ENCODE data around the gene SPDYC. TPM values are rescaled to one million over a fixed set of nuclear protein-coding genes. Genes with fewer than 3 reads are reported as not detected.

The SPDYC gene, protein sequence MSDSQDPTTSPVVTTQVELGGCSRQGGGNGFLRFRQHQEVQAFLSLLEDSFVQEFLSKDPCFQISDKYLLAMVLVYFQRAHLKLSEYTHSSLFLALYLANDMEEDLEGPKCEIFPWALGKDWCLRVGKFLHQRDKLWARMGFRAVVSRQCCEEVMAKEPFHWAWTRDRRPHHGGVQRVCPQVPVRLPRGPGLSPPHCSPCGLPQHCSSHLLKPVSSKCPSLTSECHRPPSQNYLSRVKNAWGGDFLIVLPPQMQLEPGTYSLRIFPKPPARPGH
- not detected for total RNA-seq

DNA sequence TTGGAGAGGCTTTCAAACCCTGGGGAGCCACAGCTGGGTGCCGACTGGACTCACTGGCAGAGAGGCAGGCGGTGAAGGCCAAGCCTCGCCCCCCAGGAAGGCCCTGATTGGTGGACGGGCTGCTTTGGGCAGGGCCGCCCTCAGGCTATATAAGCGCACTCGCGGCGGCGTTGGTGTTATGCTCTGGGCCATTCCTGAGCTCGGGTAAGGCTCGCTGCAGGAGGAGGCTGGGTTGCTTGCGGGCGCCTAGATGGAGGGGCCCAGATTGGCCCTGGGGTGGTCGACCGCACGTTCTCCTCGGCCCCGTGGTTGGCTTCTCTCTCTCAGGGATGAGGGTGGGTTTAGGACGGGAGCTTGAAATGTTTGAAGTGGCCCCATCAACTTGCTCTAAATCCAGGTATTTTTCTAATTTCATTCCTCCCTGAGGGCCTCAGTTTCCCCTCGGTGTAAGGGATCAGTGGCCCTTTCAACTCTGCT, at the start of gene SPDYC:
SPDYC (plus strand) TSS at position 176 of the 477 bp plus-strand sequence. CDS start 1,125 bp downstream, outside the sequence.
- DNase-seq, result no peak

DNA sequence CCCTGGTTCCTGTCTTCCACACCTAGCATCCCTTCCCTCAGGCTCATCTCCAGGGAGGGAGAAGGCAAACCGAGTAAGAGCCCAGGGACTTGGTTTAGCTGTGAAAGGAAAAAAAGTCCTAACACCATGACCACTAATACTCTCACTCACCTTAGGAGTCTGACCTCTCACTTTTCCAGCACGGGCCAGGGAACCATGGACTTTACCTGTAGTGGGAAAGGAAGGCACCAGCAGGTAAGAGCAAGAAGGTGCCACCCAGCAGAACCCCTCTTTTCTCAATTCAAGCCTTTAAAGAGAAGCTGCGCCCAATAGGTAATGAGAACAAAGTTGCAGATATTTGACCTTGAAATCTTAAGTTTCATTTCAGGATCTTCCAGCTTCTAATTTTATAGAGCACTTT, 49.2 kb upstream of the SPDYC start:
- no peak for DNase-seq

DNA sequence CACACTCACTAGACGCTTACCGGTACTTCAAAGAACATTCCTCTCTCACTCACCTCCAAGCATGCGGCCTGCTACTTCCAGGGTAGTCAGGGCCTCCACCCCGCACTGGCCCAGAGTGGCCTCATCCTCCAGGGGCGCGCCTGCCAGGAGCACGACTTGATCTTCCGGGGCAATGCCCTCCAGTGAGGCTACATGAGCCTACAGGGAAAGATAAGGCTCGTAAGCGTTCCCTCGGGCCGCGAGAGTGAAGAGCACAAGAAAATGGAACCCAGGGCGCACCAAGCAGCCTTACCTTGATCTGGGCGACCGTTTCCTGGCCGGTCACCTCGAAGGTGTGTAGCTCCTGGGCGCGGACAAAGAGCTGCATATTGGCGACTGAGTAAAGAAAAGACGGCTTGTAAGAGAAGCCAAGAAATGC, 48.6 kb upstream of the SPDYC start:
- no peak for DNase-seq

DNA sequence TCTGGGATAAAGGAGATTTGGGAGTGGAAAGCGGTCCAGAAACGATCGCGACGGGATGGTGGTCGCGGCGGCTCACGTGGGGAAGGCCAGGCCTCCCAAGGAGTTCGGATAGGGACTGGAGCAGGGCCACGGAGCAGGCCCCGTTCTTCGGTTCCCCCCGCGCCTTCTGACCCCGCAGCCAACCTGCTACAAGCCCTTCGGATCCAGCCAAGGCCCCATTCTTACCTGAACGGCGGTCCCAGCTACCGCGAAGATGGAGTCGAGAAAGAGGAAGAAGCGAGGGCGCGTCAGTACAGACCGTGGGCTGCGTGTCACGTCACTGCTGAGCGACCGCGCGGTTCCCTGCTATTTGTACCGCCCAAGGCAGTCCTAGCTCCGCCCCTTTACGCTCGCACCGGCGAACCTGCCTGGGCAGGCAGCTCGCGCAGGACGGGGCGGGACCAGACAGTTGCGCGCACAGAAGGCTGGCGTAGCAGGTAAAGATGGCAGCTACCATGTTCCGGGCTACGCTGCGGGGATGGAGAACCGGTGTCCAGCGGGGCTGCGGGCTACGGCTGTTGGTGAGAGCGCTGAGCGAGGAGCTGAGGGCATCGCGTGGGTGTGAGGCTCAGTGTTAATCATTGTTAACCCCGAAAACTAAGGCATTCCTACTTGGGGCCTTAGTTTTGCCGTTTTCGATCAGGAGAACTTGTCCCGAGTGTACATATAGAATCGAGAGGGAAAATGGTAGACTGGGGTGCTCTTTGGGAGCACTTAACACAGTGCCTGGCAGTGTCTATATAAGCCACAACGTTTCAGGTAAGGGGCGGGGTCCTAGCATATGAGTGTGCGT, 48.0 kb upstream of the SPDYC start, which contains the start of the genes FAU and MRPL49:
FAU (minus strand) TSS at position 270 of the 832 bp plus-strand sequence. CDS start 321 bp downstream, outside the sequence.
MRPL49 (plus strand) TSS at position 457 of the 832 bp plus-strand sequence; CDS start at position 483, 26 bp downstream.
- peak; percentile 95 for DNase-seq

DNA sequence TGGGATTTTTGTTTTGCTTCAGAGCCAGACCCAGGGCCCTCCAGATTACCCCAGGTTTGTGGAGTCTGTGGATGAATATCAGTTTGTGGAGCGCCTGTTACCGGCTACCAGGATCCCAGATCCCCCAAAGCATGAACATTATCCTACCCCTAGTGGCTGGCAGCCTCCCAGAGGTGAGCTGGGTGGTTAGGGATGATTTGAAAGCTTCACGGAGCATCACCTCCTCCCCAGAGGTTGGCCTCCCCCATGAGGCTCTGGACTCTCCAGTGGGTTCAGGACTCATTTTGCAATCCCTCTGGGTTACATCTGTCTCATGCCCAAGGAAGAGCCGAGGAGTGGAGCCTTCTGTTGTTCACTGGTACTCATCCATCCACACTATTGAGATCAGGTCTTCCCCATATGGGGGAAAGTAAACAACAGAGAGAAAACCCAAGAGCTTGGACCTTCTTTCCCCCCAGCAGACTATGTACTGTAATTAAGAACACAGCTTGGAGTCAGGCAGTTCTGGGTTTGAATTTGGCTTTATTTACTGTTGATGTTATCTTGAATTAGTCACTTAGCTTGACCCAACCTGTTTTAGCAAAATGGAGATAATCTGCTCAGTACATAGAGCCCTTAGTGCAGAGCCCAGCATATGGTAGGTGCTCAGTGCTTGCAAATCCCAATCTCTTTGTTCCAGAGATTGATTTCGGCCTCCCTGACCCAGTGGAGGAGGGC, 45.4 kb upstream of the SPDYC start:
- no peak for DNase-seq

DNA sequence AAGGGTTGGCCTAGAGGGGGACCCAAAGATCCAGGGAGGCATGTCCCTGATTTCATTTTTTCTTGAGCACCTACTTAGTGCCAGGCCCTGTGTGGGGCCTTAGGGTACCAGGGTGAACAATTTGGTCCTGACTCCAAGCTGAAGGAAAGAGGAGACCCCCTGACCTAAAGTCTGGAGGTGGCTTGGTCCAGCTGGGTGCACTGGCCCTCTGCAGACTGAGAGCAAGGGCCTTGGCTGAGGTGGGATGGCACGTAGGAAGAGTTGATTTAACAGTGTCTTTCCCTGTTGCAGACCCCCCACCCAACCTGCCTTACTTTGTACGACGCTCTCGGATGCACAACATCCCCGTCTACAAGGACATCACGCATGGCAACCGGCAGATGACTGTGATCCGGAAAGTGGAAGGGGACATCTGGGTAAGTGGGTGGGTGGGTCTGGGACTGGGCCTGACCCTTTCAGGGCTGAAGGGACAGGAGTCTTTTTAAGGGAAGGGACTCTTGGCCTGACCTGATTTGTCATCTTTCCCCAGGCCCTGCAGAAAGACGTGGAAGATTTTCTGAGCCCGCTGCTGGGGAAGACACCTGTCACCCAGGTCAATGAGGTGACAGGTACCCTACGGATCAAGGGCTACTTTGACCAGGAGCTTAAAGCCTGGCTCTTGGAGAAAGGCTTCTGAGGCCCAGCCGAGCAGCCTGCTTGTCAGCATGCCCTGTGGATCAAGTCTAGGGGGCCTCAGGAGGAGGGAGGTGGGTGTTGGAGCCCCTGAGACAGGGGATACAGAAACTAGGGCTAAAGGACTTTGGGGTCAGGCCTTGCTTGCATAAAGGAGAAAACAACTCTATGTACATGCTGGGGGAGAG, 44.6 kb upstream of the SPDYC start:
- no peak for DNase-seq

DNA sequence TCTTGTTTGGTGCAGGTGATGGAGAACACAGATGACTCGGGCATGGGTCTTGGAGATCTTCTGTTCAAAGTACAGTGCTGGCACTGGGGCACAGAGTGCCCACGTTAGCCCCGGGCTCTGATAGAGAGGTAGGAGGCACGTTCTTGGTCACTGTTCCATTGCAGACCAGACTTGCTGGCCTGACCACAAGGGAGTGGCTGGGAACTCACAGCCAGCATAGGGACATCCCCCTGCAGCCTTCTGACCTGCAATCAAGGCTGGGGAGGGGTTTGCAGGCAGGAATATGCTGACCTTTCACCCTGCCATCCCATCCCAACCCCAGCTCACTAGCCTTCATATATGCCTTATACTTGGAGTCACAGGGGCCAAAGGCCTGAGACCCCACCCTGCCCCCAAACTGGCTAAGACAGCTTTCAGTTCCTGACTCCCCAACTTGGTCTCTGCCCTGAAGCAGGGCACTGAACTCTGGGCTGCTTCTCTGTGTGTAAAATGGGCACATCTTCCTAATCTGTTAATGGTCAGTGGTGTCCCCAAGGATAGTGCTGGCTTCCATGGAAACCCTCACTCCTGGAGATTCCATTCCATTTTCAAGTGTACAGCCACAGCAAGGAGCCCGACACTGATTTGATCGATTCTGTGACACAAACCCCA, 43.3 kb upstream of the SPDYC start:
- no peak for DNase-seq

DNA sequence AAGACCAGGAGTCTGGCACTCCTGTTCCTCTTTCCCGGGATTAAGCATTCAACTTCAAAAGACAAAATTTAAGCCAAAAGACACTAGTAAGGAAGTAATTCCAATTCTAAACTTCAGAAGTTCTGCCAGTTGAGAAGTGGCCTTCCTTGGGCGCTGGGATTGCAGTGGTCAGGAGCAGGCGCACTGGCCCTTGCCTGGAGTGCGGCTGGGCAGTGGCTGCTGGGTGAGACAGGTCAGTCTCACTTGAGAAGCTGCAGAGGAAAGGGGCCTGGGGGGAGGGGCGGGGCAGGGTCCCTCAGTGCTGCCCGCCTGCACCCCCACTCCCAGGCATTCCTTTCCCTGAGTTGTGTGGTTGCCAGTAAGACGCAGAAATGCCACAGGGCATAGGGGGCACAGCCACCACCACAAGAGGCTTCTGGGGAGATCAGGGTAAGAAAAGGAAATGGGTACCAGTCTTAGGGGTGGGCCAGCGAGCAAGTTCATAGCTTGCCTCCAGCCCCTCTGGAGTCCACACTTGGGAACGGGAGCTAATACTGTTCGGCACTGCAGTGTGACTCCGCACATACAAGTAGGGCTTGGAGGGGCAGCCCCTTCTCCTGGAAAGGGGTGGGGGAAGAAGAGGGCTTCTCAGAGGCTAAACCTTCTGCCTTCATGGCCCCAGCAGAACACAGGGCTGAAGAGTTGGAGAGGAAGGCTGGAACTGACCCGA, 42.4 kb upstream of the SPDYC start:
- no peak for DNase-seq

DNA sequence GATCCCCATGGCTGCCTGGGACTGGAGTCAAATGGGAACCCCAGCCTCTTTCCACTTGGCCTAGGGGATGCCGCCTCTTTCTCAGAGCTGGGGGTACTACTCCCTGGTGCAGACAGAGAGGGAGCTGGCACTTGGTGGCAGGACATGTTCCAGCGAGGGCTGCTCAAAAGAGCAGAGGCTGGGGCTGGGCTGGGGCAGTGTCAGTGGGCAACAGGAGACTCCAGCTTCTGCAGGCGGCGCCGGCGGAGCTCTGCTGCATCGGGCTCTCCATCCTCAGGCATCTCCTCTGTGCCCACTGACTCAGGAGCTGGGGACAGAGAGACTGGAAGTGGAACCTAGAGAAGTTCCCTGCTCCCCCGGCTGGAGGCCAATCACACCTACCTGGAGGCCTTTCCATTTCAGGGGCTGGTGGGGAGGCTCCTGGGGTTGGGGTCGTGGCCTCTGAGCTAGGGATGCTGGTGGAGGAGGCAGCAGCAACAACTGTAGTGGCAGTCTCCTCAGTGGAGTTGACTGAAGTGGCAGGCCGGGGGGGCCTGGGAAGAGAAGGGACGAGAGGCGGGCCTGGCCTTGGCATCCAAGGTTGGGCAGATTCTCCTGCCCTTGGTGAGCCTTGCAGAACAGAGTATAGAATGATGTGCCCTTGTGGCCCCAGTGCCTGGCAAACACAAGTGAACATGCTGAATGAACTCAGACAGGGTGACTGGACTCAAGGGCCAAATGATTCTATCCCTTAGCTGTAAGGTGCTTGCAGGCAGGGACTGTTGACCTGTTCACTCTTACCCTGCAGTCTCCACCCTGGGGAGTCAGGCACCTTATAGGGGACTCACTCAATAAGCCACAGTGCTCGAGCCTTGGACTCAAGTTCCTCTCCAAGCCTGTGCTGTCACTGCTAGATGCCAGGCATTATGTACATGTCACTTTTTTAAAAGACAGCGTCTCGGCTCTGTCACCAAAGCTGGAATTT, 41.6 kb upstream of the SPDYC start:
- no peak for DNase-seq

DNA sequence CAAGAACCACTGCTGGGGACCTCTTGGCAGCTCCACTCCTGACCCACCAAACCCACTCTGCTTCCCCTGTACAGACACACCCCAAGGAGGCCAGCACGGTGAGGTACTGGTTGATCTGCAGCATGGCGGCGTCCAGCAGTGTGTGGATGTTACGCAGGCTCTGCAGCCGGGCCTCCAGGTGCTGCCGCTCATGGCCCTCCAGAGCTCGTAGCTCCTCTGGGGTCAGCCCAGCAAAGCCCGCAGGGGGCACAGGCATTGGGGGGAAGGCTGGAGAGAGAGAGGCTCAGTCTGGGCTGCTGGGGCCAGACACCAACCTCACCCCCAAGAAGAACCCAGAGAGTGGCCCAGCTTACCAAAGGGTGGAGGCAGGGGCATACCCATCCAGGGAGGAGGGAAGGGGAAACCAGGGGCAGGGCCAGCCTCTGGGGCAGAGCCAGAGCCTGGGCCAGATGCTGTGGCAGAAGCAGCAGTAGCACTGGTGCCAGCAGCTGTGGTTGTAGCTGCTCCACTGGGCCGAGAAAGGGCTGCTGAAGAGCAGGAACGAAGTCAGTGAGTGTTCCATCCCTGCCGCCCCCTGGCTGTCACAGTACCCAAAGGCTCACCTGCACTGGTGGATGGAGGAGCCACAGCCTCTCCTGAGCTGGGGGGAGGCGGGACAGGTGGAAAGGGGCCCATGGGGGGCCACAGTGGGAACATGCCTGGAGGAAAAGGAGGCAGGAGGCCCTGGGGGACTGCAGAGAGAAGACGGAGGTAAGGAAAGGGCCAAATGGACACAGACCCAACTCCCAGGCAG, 40.2 kb upstream of the SPDYC start:
- DNase-seq, result no peak

DNA sequence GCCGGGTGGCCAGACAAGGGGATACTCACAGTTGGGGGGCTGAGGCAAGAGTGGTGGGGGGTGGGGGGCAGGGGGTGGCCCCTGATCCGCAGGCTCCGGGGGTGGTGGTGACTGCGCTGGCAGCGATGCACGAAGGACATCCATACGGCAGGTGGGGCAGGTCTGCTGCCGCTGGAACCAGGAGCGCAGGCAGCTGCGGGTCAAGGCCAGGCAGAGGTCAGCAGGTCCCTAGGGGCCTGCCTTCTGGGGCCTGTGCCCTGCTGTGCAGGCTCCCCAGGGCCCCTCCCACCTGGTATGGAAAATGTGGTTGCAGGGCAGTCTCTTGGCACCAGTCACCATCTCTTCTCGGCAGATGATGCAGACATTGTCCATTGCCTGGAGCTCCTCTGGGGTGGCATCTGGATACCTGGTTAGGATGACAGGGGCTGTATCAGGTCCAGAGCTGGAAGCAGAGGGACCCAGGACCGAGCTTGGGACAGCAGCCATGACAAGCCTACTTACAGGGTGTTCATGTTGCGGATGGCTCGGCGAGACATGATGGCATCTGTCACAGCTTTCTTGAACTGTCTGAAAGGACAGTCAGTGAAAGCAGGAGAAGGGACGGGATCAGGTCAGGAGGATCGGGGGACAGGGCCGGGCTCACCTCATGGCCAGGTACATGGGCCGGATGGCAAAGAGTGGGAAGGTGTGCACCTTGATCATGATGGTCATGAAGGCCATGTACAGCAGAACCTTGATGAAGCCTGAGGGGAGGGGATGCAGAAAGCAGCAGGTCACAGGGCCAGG, 39.2 kb upstream of the SPDYC start:
- no peak for DNase-seq

DNA sequence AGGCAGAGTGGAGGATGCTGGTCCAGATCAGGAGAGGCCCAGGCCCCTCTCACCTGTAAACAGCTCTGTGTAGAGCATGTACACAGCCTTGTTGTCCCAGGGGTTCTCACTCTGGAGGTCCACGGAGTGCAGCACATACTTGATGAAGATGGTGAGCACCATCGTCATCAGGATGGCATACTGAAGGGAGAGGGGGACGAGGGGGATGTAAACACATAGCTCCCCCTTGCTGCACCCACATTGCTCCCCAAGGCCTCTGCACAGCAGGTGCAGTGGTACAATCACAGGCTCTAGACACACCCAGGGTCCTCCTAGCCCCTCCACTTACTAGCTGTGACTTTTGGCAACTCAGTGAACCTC, 38.6 kb upstream of the SPDYC start:
- DNase-seq, result no peak

DNA sequence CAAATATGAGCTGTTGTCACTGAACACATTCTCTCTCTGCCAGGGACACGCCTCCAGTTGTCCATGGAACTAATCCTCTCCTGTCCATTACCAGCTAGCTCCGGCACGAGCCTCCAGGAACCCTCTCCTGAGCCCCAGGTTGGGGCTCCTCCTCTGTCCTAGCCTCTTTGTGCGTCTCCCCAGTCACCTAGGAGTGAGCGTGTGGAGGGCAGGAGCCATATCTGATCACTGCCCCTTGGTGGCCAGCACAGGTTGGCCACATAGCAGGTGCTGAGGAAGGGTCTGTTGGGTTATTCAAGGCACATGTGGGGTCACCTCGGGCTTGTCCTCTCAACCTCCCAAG, 38.2 kb upstream of the SPDYC start:
- DNase-seq, result no peak

DNA sequence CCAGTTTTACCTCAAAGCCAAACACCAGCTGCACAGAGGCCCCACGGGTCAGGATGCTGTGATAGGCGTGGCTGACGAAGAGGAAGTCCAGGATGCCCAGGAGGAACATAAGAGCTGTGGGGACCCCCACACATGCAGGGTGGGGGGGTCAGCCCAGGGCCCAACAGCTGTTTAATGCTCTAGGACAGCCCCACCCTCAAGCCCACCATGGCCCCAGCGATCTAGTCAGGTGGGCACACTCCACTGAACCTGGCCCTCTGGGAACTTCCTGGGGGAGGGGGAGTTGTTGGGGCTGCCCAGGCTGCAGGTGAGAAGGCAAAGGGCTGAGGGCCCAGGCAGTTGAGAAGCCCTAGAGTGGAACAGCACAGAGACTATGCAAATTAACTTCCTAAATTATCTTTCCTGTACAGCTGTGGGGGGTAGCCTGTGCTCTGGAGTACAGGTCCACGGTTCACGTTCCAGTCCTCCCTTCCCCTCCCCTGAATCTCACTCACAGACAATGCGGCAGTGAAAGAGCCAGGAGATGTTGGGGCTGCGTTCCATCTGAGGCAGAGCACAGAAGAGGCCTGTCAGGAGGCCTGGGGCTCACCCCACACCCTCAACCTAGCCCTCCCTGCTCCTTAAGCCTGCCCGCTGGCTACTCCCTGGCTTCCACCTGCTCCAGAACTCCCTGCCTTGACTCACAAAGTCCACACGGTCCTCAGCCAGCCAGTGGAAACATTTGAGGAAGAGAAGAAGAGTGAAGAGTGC, 37.6 kb upstream of the SPDYC start:
- no peak for DNase-seq

DNA sequence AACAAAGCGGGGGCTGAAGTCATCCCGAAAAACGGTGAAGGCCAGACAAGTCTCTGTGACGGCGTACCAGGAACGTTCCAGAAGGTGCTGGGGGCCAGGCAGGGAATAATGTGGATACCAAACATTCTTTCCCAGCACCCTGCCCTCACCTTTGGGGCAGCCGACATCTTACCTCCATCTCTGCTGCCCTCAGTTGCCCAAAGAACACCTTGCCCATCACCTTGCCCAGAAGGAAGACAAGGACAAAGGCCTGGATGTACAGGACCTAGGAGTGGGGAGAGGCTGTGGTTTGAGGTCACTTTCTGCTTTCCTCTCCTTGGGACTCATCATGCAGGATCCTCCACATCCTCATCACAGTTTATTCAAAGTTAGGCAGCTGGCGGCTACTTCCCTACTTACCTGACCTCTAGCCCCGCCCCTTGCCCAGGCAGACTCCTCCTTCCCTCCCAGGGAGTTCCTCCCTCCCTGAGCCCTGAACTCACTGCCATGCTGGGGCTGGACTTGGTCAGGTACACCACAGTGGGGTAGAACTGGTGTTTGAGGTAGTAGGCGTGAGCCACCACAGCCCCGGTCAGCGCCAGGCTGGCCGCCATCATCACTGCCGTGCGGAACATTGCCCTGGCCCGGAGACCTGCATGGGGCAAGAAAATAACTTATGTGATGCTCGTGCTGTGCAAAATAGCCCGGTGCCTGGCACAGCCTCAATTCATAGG, 36.9 kb upstream of the SPDYC start:
- no peak for DNase-seq

DNA sequence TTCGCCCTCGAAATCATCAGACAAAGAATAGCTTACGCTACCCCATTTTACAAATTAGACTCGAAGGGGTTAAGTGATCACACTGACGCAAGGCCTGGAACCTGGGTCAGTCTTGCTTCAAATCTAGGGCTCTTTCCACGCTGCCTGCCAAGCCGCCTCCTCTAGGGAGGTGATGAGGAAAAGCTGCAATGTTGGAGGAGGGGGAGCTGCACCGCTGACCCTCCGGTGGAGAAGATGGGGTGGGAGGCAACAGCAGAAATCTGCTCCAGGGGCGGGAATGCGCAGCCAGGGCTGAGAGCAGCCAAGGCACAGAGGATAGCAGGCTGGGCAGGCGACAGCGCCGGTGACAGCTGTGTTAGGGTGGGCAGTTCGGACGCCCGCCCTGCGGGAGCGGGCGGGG, 36.3 kb upstream of the SPDYC start:
- DNase-seq, result peak; percentile 7
